AG10803 (cell line): ENCODE measurements around the gene CLDN5.

Experiments
- DNase-seq: peaks from one replicate; pipeline ENCODE4 v3.0.0; 2010; ENCODE audit warnings: low read depth
- H3K4me3 ChIP-seq: 2 replicates; pipeline ENCODE4 v1.5.1; 2011; ENCODE audit warnings: mild to moderate bottlenecking, low read length, control low read depth
- CTCF ChIP-seq: conservative IDR thresholded peaks from 2 replicates; pipeline ENCODE4 v1.5.1; 2011; ENCODE audit warnings: mild to moderate bottlenecking, low read length, control low read depth, inconsistent platforms

The CLDN5 gene

DNA sequence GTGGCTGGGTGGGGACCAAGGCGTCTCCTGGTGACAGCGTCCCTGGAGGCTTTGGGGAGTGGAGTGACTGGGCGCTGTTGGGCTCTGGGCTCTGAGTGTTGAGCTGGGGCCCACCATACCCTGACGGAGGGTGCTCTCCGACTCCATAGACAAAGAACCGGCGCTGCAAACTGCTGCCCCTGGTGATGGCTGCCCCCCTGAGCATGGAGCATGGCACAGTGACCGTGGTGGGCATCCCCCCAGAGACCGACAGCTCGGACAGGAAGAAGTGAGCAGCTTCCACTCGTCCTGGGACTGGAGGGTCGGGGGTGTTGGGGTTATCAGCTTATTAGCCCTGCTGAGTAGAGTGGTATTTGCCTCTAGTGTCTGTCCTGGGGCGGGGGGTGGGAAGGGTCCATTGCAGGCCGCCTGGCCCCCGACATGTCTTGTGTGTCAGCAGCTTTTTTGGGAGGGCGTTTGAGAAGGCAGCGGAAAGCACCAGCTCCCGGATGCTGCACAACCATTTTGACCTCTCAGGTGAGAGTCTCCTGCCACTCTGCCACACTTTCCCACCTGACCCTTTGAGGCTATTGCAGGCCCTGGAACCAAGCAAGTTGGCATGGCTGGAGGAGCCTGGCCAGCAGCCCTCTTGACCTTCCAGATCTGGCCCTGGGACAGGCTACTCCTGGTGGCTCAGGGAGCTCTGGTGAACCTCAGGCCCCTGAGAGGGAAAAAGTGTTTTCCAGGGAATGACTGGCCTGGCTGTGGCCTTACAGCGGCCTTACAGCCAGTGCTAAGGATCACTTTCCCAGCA, 7.6 kb downstream of the CLDN5 start:
- no peak for DNase-seq
- H3K4me3 ChIP-seq, result no peak overlapping the region
- TF ChIP-seq CTCF, result no peak

- TF ChIP-seq CTCF, result no peak
- no peak overlapping the region for H3K4me3 ChIP-seq
- DNase-seq, result no peak
Observed at GRCh38 chr22:19515654-19516377, 8.4 kb downstream of the CLDN5 start.

- H3K4me3 ChIP-seq, result no peak overlapping the region
- DNase-seq, result no peak
- no peak for TF ChIP-seq CTCF
Observed at GRCh38 chr22:19514831-19515565, 9.2 kb downstream of the CLDN5 start.

DNA sequence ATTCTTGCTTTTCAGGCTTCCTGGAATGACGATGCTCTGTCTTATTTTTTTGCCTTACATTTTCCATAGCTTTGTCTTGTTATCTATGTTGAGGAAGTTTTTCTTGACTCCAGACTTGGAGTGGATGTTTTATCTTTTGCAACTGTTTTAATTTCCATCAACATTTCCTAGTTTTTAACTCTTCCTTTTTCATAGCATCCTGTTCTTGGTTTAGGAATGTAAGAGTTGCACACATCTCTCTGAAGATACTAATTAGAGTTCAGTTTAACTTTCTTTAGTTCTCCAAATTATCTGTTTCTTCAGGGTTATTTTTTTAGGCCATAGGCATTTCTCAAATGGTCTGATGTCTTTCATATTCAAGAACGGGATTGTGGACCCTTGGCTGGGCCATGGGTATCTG, 10.4 kb downstream of the CLDN5 start:
- no peak overlapping the region for H3K4me3 ChIP-seq
- no peak for TF ChIP-seq CTCF
- no peak for DNase-seq

DNA sequence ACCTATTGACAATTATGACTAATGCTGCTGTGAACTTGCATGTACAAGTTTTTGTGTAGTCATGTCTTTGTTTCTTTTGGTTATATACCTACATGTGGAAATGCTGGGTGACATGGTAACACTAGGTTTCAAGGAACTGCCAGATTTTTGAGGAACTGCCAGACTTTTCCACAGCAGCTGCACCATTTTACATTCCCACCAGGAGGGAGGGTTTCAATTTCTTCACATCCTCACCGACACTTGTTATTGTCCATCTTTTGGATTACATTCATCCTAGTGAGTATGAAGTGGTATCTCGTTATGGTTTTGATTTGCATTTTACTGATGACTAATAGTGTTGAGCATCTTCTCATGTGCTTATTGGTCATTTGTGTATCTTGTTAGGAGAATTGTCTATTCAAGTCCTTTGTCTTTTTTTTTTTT, 13.3 kb downstream of the CLDN5 start:
- no peak for DNase-seq
- no peak overlapping the region for H3K4me3 ChIP-seq
- TF ChIP-seq CTCF, result no peak

DNA sequence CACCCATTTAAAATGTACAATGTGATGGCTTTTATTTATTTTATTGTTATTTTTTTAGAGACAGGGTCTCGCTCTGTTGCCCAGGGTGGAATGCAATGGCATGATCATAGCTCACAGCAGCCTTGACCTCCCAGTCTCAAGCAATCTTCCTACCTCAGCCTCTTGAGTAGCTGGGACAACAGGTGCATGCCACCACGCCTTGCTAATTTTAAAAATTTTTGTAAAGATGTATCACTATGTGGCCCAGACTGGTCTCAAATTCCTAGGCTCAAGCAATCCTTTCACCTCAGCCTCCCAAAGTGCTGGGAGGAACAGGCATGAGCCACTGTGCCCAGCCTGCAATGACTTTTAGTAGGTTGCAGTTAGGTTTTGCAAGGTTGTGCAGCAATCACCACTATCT, 14.3 kb downstream of the CLDN5 start:
- no peak for TF ChIP-seq CTCF
- no peak overlapping the region for H3K4me3 ChIP-seq
- no peak for DNase-seq
